Stimulated activated naive CD8-positive, alpha-beta T cell treated with anti-CD3 and anti-CD28 coated beads, Interleukin-15, Interleukin-2, amounts not matched to agents 100 U/mL and 50 U/mL, for 24 hours (primary cell): ENCODE results near the gene USP3.
"Not testable (repeated sequence)": the region's sequence is repeated elsewhere in the genome, so short reads cannot be mapped to it uniquely, and the experiment has no call there.

Experiments used
- ATAC-seq: fragments of 150-1000 bp; cut with Tn5 transposase; one replicate; pipeline ENCODE4 v1.10.0; 2021
- DNase-seq: peaks from one replicate; pipeline ENCODE4 v3.0.0; 2021

Gene USP3

DNA sequence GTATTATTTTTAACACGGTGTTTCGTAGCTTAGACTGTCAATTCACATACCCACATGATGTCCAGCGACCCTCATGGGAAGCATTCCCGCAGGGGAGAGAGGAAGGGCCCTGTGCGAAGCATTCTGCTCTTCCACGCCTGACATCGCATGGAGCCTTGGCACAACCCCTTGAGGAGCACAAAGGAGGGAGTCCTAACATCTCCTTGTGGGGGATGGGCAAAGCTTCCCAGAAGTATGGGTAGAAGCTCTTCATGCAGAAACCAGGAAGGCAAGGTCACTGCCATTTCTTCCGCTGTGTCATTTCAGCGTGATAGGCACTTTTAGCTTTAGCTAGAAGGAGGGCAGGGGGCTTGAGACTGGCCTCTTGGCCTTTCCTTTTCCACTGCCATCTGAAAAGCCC lies 28.7 kb upstream of the USP3 start:
- DNase-seq (no peak), ATAC-seq (no peak)

DNA sequence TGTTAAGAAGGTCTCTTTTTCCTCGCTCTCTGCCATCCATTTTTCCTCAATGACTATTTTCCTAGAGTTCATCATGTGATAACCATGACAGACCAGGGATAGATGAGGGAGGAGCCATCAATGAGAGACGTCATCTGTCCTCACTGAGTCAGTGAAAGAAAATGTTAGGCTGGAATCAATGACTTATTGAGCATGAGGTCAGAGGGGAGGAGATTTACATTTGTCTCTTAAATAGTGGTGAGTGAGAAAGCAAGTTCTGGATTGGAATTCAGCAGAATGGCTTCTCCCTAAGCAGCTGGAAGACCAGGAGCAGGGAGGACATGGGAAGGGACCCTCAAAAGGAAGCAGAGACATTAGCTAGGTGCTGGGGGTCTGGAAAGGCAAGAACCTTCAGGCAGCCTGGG lies 28.2 kb upstream of the USP3 start:
- no peak for ATAC-seq

DNA sequence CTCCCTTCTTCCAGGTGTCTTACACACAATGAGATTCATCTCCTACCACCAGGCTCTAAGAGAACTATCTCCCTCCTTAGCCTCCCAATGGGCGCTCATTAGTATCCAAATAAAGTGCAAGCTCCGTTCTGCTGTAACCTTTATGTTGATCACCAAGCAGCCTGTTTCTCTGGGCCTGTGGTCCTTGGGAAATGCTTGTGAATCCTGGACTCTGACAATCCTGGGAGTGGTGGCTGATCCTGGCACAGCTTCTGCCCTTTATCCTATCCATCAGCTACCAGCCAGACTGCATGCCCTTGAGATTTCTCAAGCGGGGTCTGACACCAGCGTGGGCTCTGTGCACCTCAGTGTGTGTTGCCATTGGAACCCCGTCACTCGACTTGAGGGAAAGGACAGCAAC lies 26.1 kb upstream of the USP3 start:
- no peak for ATAC-seq
- no peak for DNase-seq

More for the DNA sequence above, 28.2 kb upstream of the USP3 start:
- DNase-seq: no peak

DNA sequence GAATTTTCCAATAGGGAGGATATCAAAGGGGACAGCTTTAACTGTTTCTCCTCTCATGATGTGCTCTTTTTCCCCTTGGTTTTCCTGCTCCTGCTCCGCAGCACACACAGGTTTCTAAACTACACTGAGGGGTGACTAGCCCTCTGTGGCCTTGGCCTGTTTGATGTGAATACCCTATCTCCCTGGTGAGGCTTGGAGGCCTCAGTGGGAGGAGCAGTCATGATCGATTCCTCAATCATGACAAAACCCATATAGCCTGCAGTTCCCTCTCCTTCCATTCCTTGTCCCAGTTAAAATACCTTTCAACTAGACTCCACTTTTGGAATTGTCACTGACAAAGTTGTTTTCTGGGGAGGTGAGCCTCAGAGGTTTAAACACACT lies 24.0 kb upstream of the USP3 start:
- ATAC-seq: no peak
- DNase-seq: no peak

DNA sequence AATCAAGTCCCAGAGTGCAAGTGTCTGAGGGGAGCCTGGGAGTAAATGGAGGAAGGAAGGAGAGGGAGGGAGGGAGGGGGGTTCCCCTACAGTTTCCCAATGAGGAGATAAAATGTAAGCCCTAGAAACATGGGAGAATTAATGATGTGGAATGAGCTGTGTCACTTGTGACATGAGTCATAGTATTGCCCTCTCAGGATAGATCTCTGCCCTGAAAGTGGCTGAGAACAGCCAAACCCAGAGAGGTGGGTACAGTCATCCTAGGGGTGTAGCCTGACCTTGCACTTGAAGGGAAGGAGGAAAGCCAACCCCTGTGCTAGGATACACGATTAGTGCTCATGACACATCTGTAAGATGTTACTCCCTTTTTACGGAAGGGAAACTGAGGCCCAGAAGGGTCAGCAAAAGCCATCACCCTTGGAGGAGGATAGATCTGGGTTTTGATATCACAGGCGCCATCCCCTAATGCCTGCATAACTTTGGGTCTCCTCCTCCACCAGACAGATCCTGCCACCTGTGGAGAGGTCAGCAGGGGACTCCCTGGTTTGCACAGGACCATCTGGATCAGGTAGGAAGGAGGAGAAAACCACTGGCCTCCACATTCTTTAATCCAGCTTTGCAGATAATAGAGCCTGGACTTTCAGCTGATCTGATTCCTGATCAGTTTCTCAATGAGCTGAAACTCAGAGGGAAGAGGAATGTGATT lies 23.1 kb upstream of the USP3 start:
- ATAC-seq (peak; percentile 83), DNase-seq (no peak)

DNA sequence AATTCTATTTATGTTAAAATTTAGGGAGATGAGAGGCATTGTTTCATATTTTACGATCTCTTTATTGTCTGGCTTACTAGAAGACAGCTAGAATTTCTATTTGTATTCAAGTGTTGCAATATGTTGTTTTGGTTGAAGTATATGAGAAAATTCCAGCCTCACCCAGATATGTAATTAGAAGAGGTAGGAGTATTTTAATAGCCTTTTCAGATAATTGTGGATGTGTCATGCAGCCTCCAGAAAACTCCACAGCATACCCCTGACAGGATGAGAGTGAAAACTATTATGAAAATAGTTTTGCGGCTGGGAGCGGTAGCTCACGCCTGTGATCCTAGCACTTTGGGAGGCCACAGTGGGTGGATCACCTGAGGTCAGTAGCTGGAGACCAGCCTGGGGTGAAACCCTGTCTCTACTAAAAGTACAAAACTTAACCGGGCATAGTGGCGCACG lies 21.5 kb upstream of the USP3 start:
- no peak for DNase-seq
- ATAC-seq: no peak

DNA sequence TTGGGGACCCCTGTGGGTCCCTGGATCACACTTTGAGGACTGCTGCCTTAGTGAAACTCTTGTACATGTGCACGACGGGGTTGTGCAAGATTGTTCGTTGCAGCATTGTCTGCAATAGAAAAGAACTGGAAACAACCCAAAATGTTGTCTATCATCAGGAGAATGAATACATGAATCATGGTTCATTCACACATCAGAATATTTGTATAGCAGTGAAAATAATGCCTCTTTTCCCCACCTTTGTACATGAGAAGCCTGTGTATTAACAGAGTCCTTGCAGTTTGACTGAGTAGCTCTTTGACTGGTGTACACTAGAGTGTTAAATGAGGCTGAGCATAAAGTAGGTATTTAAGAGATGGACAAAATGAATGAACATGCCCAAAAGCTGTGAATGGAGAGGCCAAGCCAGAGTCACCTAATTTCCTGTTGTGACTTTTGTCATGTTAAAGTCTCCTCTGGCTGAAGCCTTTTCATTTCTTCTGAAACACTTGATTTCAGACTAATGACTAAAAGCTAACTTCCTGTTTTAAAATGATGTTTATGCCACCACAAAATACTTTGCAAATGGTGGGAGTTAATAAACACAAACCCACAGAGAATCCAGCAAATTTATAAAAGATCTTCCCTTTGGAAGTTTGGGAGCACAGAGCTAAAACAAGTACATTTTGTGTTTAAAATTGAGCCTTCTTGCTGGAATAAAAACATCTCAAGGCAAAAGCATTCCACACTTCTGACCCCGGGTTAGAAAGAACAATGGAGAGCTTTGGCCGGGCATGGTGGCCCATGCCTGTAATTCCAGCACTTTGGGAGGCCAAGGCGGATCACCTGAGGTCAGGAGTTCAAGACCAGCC lies 20.6 kb upstream of the USP3 start:
- DNase-seq: no peak
- no peak for ATAC-seq

DNA sequence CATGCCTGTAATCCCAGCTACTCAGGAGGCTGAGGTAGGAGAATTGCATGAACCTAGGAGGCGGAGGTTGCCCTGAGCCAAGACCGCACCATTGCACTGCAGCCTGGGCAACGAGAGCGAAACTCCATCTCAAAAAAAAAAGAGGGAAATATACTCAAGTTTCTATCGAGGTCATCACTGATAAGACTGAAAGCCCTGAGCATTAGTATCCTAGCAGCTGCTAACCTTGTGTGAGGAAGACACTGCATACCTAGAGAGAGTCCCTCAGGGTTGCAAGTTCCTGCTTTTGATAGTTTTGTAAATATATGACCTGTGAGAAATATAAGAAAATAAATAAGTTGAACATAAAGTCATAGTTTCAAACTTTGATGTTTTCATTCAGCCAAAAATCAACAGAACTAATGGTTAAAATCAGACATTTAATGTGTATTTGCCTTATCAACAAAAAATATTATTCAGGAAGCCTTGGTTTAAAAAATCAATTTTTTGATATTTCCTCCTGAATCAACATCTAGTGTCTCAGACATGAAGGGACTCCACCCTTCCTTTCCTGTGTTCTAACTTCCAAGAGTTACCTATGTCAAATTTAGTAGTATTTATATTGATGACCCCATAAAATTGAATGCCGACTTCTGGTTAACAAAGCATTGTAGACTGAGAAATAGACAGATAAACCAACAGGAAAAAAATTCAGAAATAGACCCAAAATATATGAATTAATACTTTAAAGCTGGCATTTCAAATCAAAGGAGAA lies 19.8 kb upstream of the USP3 start:
- DNase-seq (no peak), ATAC-seq (no peak)

DNA sequence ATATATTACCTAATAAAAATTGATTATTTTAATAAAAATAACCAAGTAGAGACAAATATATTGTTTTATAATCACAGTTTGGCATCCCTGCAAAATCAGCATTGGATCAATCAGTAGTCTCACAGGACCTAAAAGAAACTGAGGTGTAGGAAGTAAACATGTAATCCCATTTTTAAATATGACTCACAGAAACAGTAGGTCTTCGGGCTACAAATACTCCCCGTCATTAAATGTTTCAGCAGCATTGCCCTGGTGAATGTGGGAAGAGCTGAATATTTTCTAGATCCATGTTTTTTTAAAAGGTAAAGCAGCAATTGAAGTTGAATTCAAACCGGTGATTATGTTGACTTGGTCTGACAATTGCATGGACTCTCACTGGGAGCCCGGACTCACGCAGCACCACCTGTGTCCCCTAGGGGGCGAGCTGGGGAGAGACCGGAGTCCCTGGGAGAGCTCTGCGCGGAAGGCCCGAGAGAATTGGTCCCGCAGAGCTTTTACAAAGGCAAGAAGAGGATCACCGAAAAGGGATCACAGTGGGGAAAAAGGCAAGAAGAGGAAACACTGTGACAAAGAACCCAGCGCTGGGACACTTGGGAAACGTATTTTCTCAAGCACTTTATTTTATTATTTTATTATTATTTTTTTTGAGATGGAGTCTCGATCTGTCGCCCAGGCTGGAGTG lies 17.2 kb upstream of the USP3 start:
- DNase-seq (peak; percentile 96), ATAC-seq (peak; percentile 90)

DNA sequence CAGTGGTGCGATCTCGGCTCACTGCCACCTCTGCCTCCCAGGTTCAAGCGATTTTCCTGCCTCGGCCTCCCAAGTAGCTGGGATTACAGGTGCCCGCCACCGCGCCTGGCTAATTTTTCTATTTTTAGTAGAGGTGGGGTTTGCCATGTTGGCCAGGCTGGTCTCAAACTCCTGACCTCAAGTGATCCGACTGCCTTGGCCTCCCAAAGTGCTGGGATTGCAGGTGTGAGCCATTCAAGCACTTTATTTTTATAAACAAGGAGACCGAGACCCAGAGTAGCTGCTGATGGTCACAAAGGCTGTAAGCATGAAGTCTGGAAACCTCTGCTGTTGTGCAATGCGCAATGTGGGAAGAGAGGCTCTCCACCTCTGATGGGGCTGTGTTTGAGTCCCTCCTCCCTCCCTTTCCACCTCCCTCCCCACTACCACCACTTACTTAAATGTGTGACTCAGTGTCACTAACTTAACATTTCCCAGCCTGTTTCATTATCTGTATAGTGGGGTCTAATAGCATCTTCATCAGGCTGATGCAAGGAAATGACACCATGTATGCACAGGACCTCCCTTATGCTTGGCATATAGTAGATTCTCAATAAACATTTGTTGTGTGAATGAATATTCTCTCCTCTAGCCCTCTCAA lies 16.5 kb upstream of the USP3 start:
- not testable (repeated sequence) for ATAC-seq, DNase-seq

DNA sequence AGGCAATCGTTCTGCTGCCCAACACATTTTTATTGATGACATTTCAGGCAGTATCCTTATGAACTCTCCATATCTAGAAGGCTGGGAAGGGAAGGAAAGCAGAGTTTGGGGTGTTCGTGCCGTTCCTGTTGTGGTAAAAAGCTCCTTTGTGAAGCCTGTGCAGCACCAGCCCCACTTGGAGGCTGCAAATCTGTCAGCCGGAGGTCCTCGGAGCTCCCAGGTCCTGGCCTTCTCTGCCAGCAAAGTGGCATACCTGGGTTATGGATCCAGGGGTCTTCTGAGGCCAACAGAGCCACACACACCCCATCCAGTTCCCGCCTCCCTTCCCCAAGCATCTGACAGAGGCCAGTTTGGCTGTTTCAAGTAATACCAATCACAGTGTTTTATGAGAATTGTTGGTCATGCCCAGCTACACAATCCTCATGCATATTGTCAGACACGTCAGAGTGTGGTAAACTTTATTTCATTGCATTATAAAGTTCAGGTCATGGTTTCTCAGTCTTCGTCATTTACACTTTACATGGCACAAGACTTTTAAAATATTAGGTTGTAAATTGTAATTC lies 15.9 kb upstream of the USP3 start:
- DNase-seq: no peak

DNA sequence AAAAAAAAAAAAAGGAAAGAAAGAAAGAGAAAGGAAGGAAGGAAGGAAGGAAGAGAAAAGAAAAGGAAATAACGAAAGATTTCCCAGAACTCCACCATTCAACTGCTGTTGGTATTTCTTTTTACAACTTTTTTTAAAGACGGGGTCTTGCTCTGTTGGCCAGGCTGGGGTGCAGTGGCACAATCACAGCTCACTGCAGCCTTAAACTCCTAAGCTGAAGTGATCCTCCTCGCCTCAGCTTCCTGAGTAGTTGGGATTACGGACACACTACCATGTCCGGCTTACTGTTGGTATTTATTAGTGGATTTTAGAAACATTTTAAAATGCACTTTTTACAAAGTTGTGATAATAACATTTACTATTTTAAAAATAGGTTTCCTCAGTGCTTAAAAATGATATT lies 15.0 kb upstream of the USP3 start:
- no peak for ATAC-seq
- DNase-seq: no peak

More for the DNA sequence above, 15.9 kb upstream of the USP3 start:
- no peak for ATAC-seq

DNA sequence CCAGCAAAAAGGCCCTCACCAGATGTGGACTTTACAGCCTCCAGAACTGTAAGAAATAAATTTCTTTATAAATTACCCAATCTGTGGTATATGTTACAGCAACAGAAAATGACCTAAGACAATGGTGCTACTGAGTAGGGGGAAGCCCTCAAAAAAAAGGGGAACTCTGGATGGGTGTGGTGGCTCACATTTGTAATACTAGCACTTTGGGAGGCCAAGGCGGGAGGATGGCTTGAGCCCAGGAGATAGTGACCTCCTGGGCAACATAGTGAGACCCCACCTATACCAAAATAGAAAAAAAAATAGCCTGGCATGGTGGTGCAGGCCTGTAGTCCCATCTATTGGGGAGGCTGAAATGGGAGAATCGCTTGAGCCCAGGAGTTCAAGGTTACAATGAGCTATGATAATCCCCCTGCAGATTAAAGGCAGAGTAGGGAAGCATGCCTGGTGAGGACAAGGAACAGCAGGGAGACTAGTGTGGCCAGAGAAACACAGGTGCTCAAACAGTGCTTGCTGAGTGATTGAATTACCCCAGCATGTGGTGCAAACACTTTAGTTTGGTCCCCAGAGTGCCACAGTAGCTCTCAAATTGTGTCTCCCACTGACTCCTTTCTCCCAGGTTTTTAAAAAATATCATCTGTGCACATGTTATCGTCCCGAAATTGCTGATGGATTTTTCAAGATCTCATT lies 13.9 kb upstream of the USP3 start:
- ATAC-seq (peak; percentile 25), DNase-seq (no peak)

DNA sequence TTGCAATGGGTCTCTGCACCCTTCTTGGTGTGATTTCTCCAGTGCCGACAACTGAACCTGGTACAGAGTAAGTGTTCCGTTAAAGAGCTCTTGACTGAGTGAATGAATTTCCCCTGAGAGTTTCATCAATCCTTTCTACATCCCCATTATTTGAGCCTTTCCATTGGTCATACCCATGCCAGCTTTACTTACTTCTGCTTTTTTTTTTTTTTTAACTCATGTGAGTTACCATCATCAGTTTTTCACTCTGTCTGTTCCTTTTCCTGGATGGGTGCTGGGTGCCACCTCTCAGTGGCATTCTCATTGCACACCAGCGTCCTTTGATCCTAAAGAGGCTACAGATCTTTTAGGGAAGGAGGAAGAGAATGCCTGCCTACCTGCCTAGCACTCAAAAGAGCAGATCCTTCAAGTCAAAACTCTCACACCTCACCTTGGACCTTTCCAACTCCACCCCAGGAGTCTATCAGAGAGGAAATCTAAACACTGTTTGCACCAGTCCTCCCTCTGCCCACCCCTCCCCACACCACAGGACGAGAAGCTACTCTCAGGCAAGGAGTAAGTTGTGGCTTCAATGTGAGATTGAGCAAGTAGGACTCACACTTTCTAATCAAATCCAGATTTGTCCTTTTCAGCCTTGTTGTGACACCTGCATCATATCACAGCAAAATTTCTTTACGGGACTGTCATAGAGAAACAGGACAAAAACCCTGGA lies 13.1 kb upstream of the USP3 start:
- DNase-seq (no peak), ATAC-seq (no peak)

DNA sequence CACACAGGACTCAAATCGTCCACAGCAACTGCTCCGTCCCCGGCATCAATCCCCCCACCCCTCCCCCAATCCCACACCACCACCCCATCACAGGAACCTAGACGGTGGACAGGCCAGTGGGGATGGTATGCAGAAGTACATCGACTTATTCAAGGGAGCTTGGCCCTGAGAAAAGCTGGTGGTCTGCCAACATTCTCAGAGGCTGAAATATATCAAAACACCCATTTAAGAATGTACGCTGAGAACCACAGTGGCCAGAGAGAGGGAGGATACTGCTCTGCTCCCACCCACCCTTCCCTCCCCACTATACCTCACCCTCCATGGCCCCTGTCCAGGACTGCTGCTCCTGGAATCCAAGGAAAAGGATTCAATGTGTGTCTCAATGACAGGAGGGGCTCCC lies 12.4 kb upstream of the USP3 start:
- ATAC-seq (no peak), DNase-seq (no peak)

DNA sequence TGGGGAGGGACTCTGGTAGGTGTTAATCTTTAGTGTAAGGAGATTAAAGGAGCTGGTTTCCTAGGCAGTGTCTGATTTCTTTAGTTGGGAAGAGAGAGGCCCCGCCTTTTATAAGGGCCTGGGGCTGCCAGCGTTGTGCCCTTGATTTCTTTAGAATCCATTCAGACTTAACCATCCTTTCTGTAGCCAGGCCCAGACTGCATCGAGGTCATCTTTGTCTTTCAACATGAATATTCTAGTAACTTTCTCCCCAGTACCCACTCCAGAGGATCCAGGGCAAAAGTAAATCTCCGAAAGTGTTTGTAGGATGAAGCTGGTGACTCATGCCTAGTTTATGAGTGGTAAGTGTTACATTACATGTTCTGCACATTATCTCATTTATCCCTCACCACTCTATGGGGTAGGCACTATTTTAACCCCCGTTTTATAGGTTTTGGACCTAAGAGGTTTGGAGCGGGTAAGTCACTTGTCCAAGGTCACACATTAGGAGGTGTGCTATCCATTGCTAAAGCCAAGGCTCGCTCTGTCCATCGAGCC lies 11.8 kb upstream of the USP3 start:
- no peak for ATAC-seq
- no peak for DNase-seq

DNA sequence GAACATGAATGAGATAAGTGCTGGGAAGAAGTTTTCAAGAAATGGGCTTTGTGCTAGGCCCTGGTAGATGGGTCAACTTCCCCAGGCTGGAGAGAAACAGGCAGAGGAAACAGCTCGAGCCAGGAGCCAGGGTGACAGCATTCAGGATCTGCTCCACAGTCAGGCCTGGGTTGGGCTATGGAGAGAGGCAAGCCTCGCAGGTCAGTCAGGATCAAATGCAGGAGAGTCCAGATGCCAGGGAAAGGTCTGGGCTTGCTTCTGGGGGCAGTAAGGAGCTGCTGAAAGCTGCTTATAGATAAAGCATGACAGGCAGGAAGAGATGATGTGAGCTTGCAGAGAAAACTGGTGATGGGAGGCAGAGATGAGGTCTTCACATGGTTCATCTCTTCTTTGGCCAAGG lies 11.0 kb upstream of the USP3 start:
- no peak for ATAC-seq
- DNase-seq: no peak

DNA sequence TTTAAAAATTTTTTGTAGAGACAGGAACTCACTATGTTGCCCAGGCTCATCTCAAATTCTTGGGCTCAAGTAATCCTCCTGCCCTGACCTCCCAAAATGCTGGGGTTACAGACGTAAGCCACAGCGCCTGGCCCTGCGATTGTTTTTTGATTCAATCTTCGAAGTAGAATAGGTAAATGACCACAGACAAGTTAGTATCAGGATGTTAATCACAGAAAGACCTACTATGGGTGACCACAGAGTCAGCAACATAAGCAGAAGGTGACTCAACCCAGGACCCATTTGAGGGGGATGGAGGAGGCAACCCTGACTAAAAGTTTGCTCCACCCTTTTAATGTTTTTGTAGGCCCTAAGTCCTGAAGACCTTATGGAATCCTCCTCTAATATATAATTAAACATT lies 10.0 kb upstream of the USP3 start:
- peak; percentile 40 for ATAC-seq

DNA sequence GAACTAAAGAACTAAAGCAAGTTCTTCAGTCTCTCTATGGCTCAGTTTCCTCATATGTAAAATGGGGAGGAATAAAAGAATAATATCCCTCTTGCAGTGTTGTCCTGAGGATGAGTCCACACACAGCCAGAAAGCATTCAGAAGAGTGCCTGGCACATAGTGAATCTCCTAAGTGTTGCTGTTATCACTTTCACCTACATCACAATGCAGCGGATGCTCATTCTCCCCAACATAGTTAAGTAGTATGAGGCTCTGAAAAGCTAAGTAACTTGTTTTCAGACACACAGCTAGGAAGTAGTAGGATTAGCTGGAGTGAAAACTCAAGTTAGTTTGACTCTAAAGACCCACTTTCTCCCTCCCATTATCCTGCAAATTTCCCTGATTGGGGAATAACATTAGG lies 9.1 kb upstream of the USP3 start:
- no peak for DNase-seq
- ATAC-seq: no peak

More for the DNA sequence above, 10.0 kb upstream of the USP3 start:
- no peak for DNase-seq
